GM18909 (cell line): ENCODE measurements around the gene NRIP1.
A peak's percentile ranks its signal among the peaks of the same experiment; 100 is the strongest.

Experiments used
- ATAC-seq: cut with Tn5 transposase; IDR thresholded peaks from one replicate; pipeline ENCODE4 v1.9.1; 2021; ENCODE audit warnings: mild to moderate bottlenecking; ENCODE audit not compliant: unreplicated experiment, poor library complexity

The NRIP1 gene

GRCh38 chr21:15011967-15012366 is 52.8 kb downstream of the NRIP1 start:
- no peak for ATAC-seq

- ATAC-seq: no peak
Measured at GRCh38 chr21:15010645-15011044, 54.2 kb downstream of the NRIP1 start.

GRCh38 chr21:15009837-15010363 is 54.9 kb downstream of the NRIP1 start:
- ATAC-seq: no peak

GRCh38 chr21:15007716-15008296 is 57.0 kb downstream of the NRIP1 start:
- ATAC-seq: no peak

- no peak for ATAC-seq
Measured at GRCh38 chr21:15006594-15007230, 58.1 kb downstream of the NRIP1 start.

- ATAC-seq: no peak
Measured at GRCh38 chr21:15005391-15005790, 59.4 kb downstream of the NRIP1 start.

GRCh38 chr21:15004721-15005370 is 60.0 kb downstream of the NRIP1 start:
- no peak for ATAC-seq

- no peak for ATAC-seq
Measured at GRCh38 chr21:15003463-15004135, 61.2 kb downstream of the NRIP1 start.

- ATAC-seq: peak; percentile 83
Measured at GRCh38 chr21:15001857-15002606, 62.8 kb downstream of the NRIP1 start.

- ATAC-seq: no peak
Measured at GRCh38 chr21:15001113-15001512, 63.7 kb downstream of the NRIP1 start.

- ATAC-seq: no peak
Measured at GRCh38 chr21:15000081-15000480, 64.7 kb downstream of the NRIP1 start.

- ATAC-seq: no peak
Measured at GRCh38 chr21:14998784-14999183, 66.0 kb downstream of the NRIP1 start.

GRCh38 chr21:14998336-14998735 is 66.5 kb downstream of the NRIP1 start:
- ATAC-seq: no peak

- ATAC-seq: no peak
Measured at GRCh38 chr21:14995695-14996490, 68.9 kb downstream of the NRIP1 start.

- ATAC-seq: no peak
Measured at GRCh38 chr21:14995226-14995625, 69.6 kb downstream of the NRIP1 start.

GRCh38 chr21:14993115-14993514 is 71.7 kb downstream of the NRIP1 start:
- ATAC-seq: no peak

- ATAC-seq: no peak
Measured at GRCh38 chr21:14991957-14992356, 72.8 kb downstream of the NRIP1 start.

- ATAC-seq: no peak
Measured at GRCh38 chr21:14989359-14989758, 75.4 kb downstream of the NRIP1 start.

GRCh38 chr21:14988760-14989159 is 76.0 kb downstream of the NRIP1 start:
- no peak for ATAC-seq
